GM23248 (cell line): ENCODE data around the gene PSENEN.
"Not testable (repeated sequence)": the region's sequence is repeated elsewhere in the genome, so short reads cannot be mapped to it uniquely, and the experiment has no call there.

Experiments used
- EZH2 ChIP-seq: fragments of 200-600 bp; sonication (generic); IDR thresholded peaks from 2 replicates; pipeline ENCODE4 v1.6.1; 2018; ENCODE audit warnings: antibody characterized with exemption, mild to moderate bottlenecking; ENCODE audit not compliant: insufficient read depth, poor library complexity, severe bottlenecking
- EZH2phosphoT487 ChIP-seq: fragments of 200-600 bp; sonication (generic); IDR thresholded peaks from 2 replicates; pipeline ENCODE4 v1.6.1; 2018; ENCODE audit warnings: antibody characterized with exemption, moderate library complexity, mild to moderate bottlenecking, low read depth; ENCODE audit not compliant: insufficient read depth

DNA sequence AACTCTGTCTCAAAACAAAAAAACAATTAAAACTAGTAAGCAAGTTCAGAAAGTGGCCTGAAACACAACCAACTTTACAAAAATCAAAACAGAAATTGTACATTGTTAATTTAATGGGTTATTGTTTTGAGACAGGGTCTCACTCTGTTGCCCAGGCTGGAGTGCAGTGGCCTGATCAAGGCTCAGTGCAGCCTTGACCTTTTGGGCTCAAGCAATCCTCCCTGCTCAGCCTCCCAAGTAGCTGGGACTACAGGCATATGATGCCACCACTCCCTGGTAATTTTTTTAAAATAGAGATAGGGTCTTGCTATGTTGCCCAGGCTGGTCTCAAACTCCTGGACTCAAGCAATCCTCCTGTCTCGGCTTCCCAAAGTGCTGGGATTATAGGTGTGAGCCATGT, 50.1 kb downstream of the PSENEN start:
- not testable (repeated sequence) for TF ChIP-seq EZH2, EZH2phosphoT487
